ENCODE data around the gene SMG1.
A peak's percentile ranks its signal among the peaks of the same experiment; 100 is the strongest.

Gene SMG1

GRCh38 chr16:18796377-18796776, 129.8 kb downstream of the SMG1 start:
- no peak overlapping the region for H3K4me3 ChIP-seq (ENCODE audit: low read depth, low read length)
- no peak for DNase-seq (ENCODE audit: low read depth)
- TF ChIP-seq CTCF (IDR thresholded peaks at IDR 0.05; ENCODE audit: low read depth, low read length, missing control alignments), result no peak
- in situ Hi-C loops (cut with HindIII; ENCODE audit: low sequenced_read_pairs), result no loop called here

GRCh38 chr16:18792836-18793433, 133.3 kb downstream of the SMG1 start:
- no peak for DNase-seq (ENCODE audit: low read depth)
- in situ Hi-C loops (cut with HindIII; ENCODE audit: low sequenced_read_pairs), result no loop called here
- no peak for TF ChIP-seq CTCF (IDR thresholded peaks at IDR 0.05; ENCODE audit: low read depth, low read length, missing control alignments)
- no peak overlapping the region for H3K4me3 ChIP-seq (ENCODE audit: low read depth, low read length)

GRCh38 chr16:18789850-18790706, 136.1 kb downstream of the SMG1 start, which contains the start of gene RPS15A:
Gene RPS15A (minus strand): TSS chr16:18790334. CDS start chr16:18789113, 1,221 bp downstream.
- peak within 1 kb of the TSS; percentile 98 for H3K4me3 ChIP-seq (ENCODE audit: low read depth, low read length)
- in situ Hi-C loops (cut with HindIII; ENCODE audit: low sequenced_read_pairs), result no loop called here
- TF ChIP-seq CTCF (IDR thresholded peaks at IDR 0.05; ENCODE audit: low read depth, low read length, missing control alignments), result no peak
- DNase-seq (ENCODE audit: low read depth), result peak; percentile 96

GRCh38 chr16:18789515-18789849, 136.7 kb downstream of the SMG1 start:
- in situ Hi-C loops (cut with HindIII; ENCODE audit: low sequenced_read_pairs), result no loop called here
- TF ChIP-seq CTCF (IDR thresholded peaks at IDR 0.05; ENCODE audit: low read depth, low read length, missing control alignments), result no peak

GRCh38 chr16:18788828-18789514, 137.2 kb downstream of the SMG1 start:
- no peak for DNase-seq (ENCODE audit: low read depth)

More at GRCh38 chr16:18789515-18789849, 136.7 kb downstream of the SMG1 start:
- H3K4me3 ChIP-seq (ENCODE audit: low read depth, low read length), result peak overlapping the region; percentile 98
- no peak for DNase-seq (ENCODE audit: low read depth)

More at GRCh38 chr16:18788828-18789514, 137.2 kb downstream of the SMG1 start:
- H3K4me3 ChIP-seq (ENCODE audit: low read depth, low read length), result peak overlapping the region; percentile 98
- no peak for TF ChIP-seq CTCF (IDR thresholded peaks at IDR 0.05; ENCODE audit: low read depth, low read length, missing control alignments)
- in situ Hi-C loops (cut with HindIII; ENCODE audit: low sequenced_read_pairs), result no loop called here
